ENCODE data around the gene CHD5. TPM values are rescaled to one million over a fixed set of nuclear protein-coding genes. Genes with fewer than 3 reads are reported as not detected.

CHD5 gene
- polyA plus RNA-seq, 4 donors, result 0.28 to 1.8 (median 0.67) TPM; not detected in 1

- Histone ChIP-seq H3K27ac (ENCODE audit: low read depth in 1 of 3, low read length in 2 of 3) (no peak overlapping the region), H3K9me3 (ENCODE audit: control insufficient read depth in 2 of 2, insufficient read depth in 1 of 2, low read depth in 1 of 2, low read length in 1 of 2) (no peaks in the 10 kb centered on the region), H3K27me3 (ENCODE audit: control insufficient read depth in 3 of 3, insufficient read depth in 3 of 3, low read length in 3 of 3) (no peaks in the 10 kb centered on the region), H3K4me3 (ENCODE audit: low read depth in 1 of 3, low read length in 3 of 3) (no peak overlapping the region), H3K4me1 (ENCODE audit: control insufficient read depth in 3 of 3, insufficient read depth in 2 of 3, low read depth in 1 of 3, low read length in 2 of 3) (peaks cover 0 to 2% (median 0%) of the 10 kb centered on the region in 3 donors), H3K36me3 (ENCODE audit: control insufficient read depth in 3 of 3, insufficient read depth in 2 of 3, low read depth in 1 of 3, low read length in 3 of 3) (peaks cover 0 to 4% (median 0%) of the 10 kb centered on the region in 3 donors)
- FAIRE-seq, result no peak
- WGBS, 3 donors, result 89 to 95% (median 92%) methylated on average over 6 of the region's 6 CpGs
- DNase-seq, result no peak
Observed at GRCh38 chr1:6062670-6063069, 117.5 kb downstream of the CHD5 start.

GRCh38 chr1:6059866-6060265, 120.3 kb downstream of the CHD5 start:
- H3K27ac ChIP-seq (ENCODE audit: low read depth in 1 of 3, low read length in 2 of 3), result no peak overlapping the region
- peaks cover 0 to 4% (median 0%) of the 10 kb centered on the region in 3 donors for H3K36me3 ChIP-seq (ENCODE audit: control insufficient read depth in 3 of 3, insufficient read depth in 2 of 3, low read depth in 1 of 3, low read length in 3 of 3)
- WGBS, 3 donors, result 91 to 98% (median 95%) methylated on average over 8 to 9 of the region's 9 CpGs
- no peak overlapping the region for H3K4me3 ChIP-seq (ENCODE audit: low read depth in 1 of 3, low read length in 3 of 3)
- FAIRE-seq, result no peak
- no peak for DNase-seq
- no peaks in the 10 kb centered on the region for H3K9me3 ChIP-seq (ENCODE audit: control insufficient read depth in 2 of 2, insufficient read depth in 1 of 2, low read depth in 1 of 2, low read length in 1 of 2)
- peaks cover 0 to 10% (median 0%) of the 10 kb centered on the region in 3 donors for H3K4me1 ChIP-seq (ENCODE audit: control insufficient read depth in 3 of 3, insufficient read depth in 2 of 3, low read depth in 1 of 3, low read length in 2 of 3)
- H3K27me3 ChIP-seq (ENCODE audit: control insufficient read depth in 3 of 3, insufficient read depth in 3 of 3, low read length in 3 of 3), result no peaks in the 10 kb centered on the region

GRCh38 chr1:6057170-6057845, 122.8 kb downstream of the CHD5 start:
- peaks cover 0 to 4% (median 0%) of the 10 kb centered on the region in 3 donors for H3K36me3 ChIP-seq (ENCODE audit: control insufficient read depth in 3 of 3, insufficient read depth in 2 of 3, low read depth in 1 of 3, low read length in 3 of 3)
- FAIRE-seq (no peak), DNase-seq (peak; percentile 11 to 57)
- H3K9me3 ChIP-seq (ENCODE audit: control insufficient read depth in 2 of 2, insufficient read depth in 1 of 2, low read depth in 1 of 2, low read length in 1 of 2), result no peaks in the 10 kb centered on the region
- H3K4me1 ChIP-seq (ENCODE audit: control insufficient read depth in 3 of 3, insufficient read depth in 2 of 3, low read depth in 1 of 3, low read length in 2 of 3), result peaks cover 0 to 10% (median 0%) of the 10 kb centered on the region in 3 donors
- H3K27ac ChIP-seq (ENCODE audit: low read depth in 1 of 3, low read length in 2 of 3), result no peak overlapping the region
- 17 to 67% (median 54%) methylated on average over 9 of the region's 9 CpGs for WGBS, 3 donors
- H3K27me3 ChIP-seq (ENCODE audit: control insufficient read depth in 3 of 3, insufficient read depth in 3 of 3, low read length in 3 of 3), result no peaks in the 10 kb centered on the region
- H3K4me3 ChIP-seq (ENCODE audit: low read depth in 1 of 3, low read length in 3 of 3), result no peak overlapping the region

GRCh38 chr1:6056572-6056948, 123.6 kb downstream of the CHD5 start:
- no peak overlapping the region for H3K27ac ChIP-seq (ENCODE audit: low read depth in 1 of 3, low read length in 2 of 3)
- H3K4me3 ChIP-seq (ENCODE audit: low read depth in 1 of 3, low read length in 3 of 3), result no peak overlapping the region
- peaks cover 0 to 4% (median 0%) of the 10 kb centered on the region in 3 donors for H3K36me3 ChIP-seq (ENCODE audit: control insufficient read depth in 3 of 3, insufficient read depth in 2 of 3, low read depth in 1 of 3, low read length in 3 of 3)
- H3K27me3 ChIP-seq (ENCODE audit: control insufficient read depth in 3 of 3, insufficient read depth in 3 of 3, low read length in 3 of 3), result no peaks in the 10 kb centered on the region
- WGBS, 3 donors, result 82 to 84% (median 83%) methylated on average over 8 of the region's 8 CpGs
- FAIRE-seq (no peak), DNase-seq (no peak)
- no peaks in the 10 kb centered on the region for H3K9me3 ChIP-seq (ENCODE audit: control insufficient read depth in 2 of 2, insufficient read depth in 1 of 2, low read depth in 1 of 2, low read length in 1 of 2)
- peaks cover 0 to 10% (median 0%) of the 10 kb centered on the region in 3 donors for H3K4me1 ChIP-seq (ENCODE audit: control insufficient read depth in 3 of 3, insufficient read depth in 2 of 3, low read depth in 1 of 3, low read length in 2 of 3)

GRCh38 chr1:6054596-6054995, 125.5 kb downstream of the CHD5 start:
- H3K9me3 ChIP-seq (ENCODE audit: control insufficient read depth in 2 of 2, insufficient read depth in 1 of 2, low read depth in 1 of 2, low read length in 1 of 2), result no peaks in the 10 kb centered on the region
- no peak for FAIRE-seq
- H3K36me3 ChIP-seq (ENCODE audit: control insufficient read depth in 3 of 3, insufficient read depth in 2 of 3, low read depth in 1 of 3, low read length in 3 of 3), result no peaks in the 10 kb centered on the region
- WGBS, 3 donors, result 80 to 88% (median 80%) methylated on average over 6 of the region's 6 CpGs
- no peak overlapping the region for H3K27ac ChIP-seq (ENCODE audit: low read depth in 1 of 3, low read length in 2 of 3)
- DNase-seq, result no peak
- no peak overlapping the region for H3K4me3 ChIP-seq (ENCODE audit: low read depth in 1 of 3, low read length in 3 of 3)
- no peaks in the 10 kb centered on the region for H3K27me3 ChIP-seq (ENCODE audit: control insufficient read depth in 3 of 3, insufficient read depth in 3 of 3, low read length in 3 of 3)
- H3K4me1 ChIP-seq (ENCODE audit: control insufficient read depth in 3 of 3, insufficient read depth in 2 of 3, low read depth in 1 of 3, low read length in 2 of 3), result peaks cover 0 to 10% (median 0%) of the 10 kb centered on the region in 3 donors

- Histone ChIP-seq H3K27me3 (ENCODE audit: control insufficient read depth in 3 of 3, insufficient read depth in 3 of 3, low read length in 3 of 3) (no peaks in the 10 kb centered on the region), H3K4me1 (ENCODE audit: control insufficient read depth in 3 of 3, insufficient read depth in 2 of 3, low read depth in 1 of 3, low read length in 2 of 3) (peaks cover 0 to 10% (median 0%) of the 10 kb centered on the region in 3 donors), H3K9me3 (ENCODE audit: control insufficient read depth in 2 of 2, insufficient read depth in 1 of 2, low read depth in 1 of 2, low read length in 1 of 2) (no peaks in the 10 kb centered on the region), H3K4me3 (ENCODE audit: low read depth in 1 of 3, low read length in 3 of 3) (no peak overlapping the region), H3K36me3 (ENCODE audit: control insufficient read depth in 3 of 3, insufficient read depth in 2 of 3, low read depth in 1 of 3, low read length in 3 of 3) (peaks cover 0 to 7% (median 0%) of the 10 kb centered on the region in 3 donors), H3K27ac (ENCODE audit: low read depth in 1 of 3, low read length in 2 of 3) (no peak overlapping the region)
- FAIRE-seq (no peak), DNase-seq (no peak)
- 40 to 42% (median 41%) methylated on average over 8 of the region's 8 CpGs for WGBS, 3 donors
Observed at GRCh38 chr1:6053206-6053546, 126.9 kb downstream of the CHD5 start.

GRCh38 chr1:6052543-6053205, 127.4 kb downstream of the CHD5 start:
- peaks cover 0 to 7% (median 0%) of the 10 kb centered on the region in 3 donors for H3K36me3 ChIP-seq (ENCODE audit: control insufficient read depth in 3 of 3, insufficient read depth in 2 of 3, low read depth in 1 of 3, low read length in 3 of 3)
- 9 to 22% (median 17%) methylated on average over 16 of the region's 16 CpGs for WGBS, 3 donors

More at GRCh38 chr1:6052543-6053205, 127.4 kb downstream of the CHD5 start:
- Histone ChIP-seq H3K4me3 (ENCODE audit: low read depth in 1 of 3, low read length in 3 of 3) (no peak overlapping the region), H3K27me3 (ENCODE audit: control insufficient read depth in 3 of 3, insufficient read depth in 3 of 3, low read length in 3 of 3) (no peaks in the 10 kb centered on the region), H3K4me1 (ENCODE audit: control insufficient read depth in 3 of 3, insufficient read depth in 2 of 3, low read depth in 1 of 3, low read length in 2 of 3) (peaks cover 0 to 8% (median 0%) of the 10 kb centered on the region in 3 donors), H3K27ac (ENCODE audit: low read depth in 1 of 3, low read length in 2 of 3) (no peak overlapping the region), H3K9me3 (ENCODE audit: control insufficient read depth in 2 of 2, insufficient read depth in 1 of 2, low read depth in 1 of 2, low read length in 1 of 2) (no peaks in the 10 kb centered on the region)
- peak; percentile 48 to 85 for DNase-seq
- FAIRE-seq, result no peak
